Suprapubic skin (tissue), 4 donors: ENCODE results near the gene MC2R. TPM values are rescaled to one million over a fixed set of nuclear protein-coding genes. Genes with fewer than 3 reads are reported as not detected.

Experiments
- DNase-seq, 2 donors: peaks; one replicate each; pipeline ENCODE4 v3.0.0-alpha.2; 2019; ENCODE audit warnings: low spot score in 2 of 2
- H3K27ac ChIP-seq: fragments of 200-600 bp; sonication (generic); one replicate; pipeline ENCODE4 v1.5.1; 2019
- H3K27me3 ChIP-seq: fragments of 200-600 bp; sonication (generic); one replicate; pipeline ENCODE4 v1.5.1; 2019
- H3K36me3 ChIP-seq: fragments of 200-600 bp; sonication (generic); one replicate; pipeline ENCODE4 v1.5.1; 2019
- H3K4me1 ChIP-seq: fragments of 200-600 bp; sonication (generic); one replicate; pipeline ENCODE4 v1.5.1; 2019
- H3K4me3 ChIP-seq: fragments of 200-600 bp; sonication (generic); one replicate; pipeline ENCODE4 v1.5.1; 2019; ENCODE audit warnings: mild to moderate bottlenecking
- H3K9me3 ChIP-seq: fragments of 200-600 bp; sonication (generic); one replicate; pipeline ENCODE4 v1.5.1; 2019
- CTCF ChIP-seq, 2 donors: fragments of 200-600 bp in 1 of 2; fragments of 450-650 bp in 1 of 2; sonication (generic) in 1 of 2; IDR thresholded peaks; one replicate each; pipeline ENCODE4 v1.5.1; 2016 to 2019; ENCODE audit warnings: antibody characterized with exemption in 2 of 2, mild to moderate bottlenecking in 1 of 2, moderate library complexity in 1 of 2
- EP300 ChIP-seq: sonication (generic); formaldehyde crosslinking; IDR thresholded peaks from one replicate; pipeline ENCODE4 v1.6.1; 2017; ENCODE audit warnings: antibody characterized with exemption
- POLR2A ChIP-seq, 2 donors: fragments of 450-650 bp; IDR thresholded peaks; one replicate each; pipeline ENCODE4 v1.6.1; 2017; ENCODE audit warnings: antibody characterized with exemption in 2 of 2, mild to moderate bottlenecking in 2 of 2, moderate library complexity in 2 of 2
- POLR2AphosphoS5 ChIP-seq, 3 donors: sonication (generic); formaldehyde crosslinking; IDR thresholded peaks; one replicate each; pipeline ENCODE4 v1.6.1; 2017; ENCODE audit warnings: antibody characterized with exemption in 3 of 3
- WGBS: methylation state at CpG from one replicate; pipeline ENCODE4 v1.1.5; 2018; 5-methylcytosine and 5-hydroxymethylcytosine counted together
- total RNA-seq, 4 donors: library from RNA; depleted of rRNA; stranded (reverse); fragments of >200 nt; gene quantifications; one replicate each; pipeline ENCODE4 v1.1.0, GENCODE V29; 2016

MC2R gene
- total RNA-seq, 4 donors from 2014 or later = not detected

- no peak overlapping the region for H3K4me3 ChIP-seq
- H3K27me3 ChIP-seq = no peaks in the 10 kb centered on the region
- no peak for DNase-seq
- WGBS = 91% methylated on average over 4 of the region's 4 CpGs
- peaks cover 10% of the 10 kb centered on the region for H3K9me3 ChIP-seq
- no peaks in the 10 kb centered on the region for H3K4me1 ChIP-seq
- no peak for TF ChIP-seq POLR2AphosphoS5 (IDR thresholded peaks at IDR 0.05)
- TF ChIP-seq POLR2A (IDR thresholded peaks at IDR 0.05) = no peak
- TF ChIP-seq CTCF (IDR thresholded peaks at IDR 0.05) = no peak
- TF ChIP-seq EP300 = no peak
- H3K36me3 ChIP-seq = no peaks in the 10 kb centered on the region
- no peak overlapping the region for H3K27ac ChIP-seq
These were observed 65.5 kb downstream of the MC2R start for GRCh38 chr18:13849791-13850190.

- 86% methylated on average over 19 of the region's 22 CpGs for WGBS
- H3K4me3 ChIP-seq = no peak overlapping the region
- no peak for DNase-seq
- peaks cover 23% of the 10 kb centered on the region for H3K27me3 ChIP-seq
- H3K27ac ChIP-seq = no peak overlapping the region
- no peaks in the 10 kb centered on the region for H3K4me1 ChIP-seq
- TF ChIP-seq POLR2AphosphoS5 (IDR thresholded peaks at IDR 0.05) (no peak), CTCF (IDR thresholded peaks at IDR 0.05) (no peak)
- H3K9me3 ChIP-seq = no peaks in the 10 kb centered on the region
- no peaks in the 10 kb centered on the region for H3K36me3 ChIP-seq
These were observed 78.8 kb downstream of the MC2R start for GRCh38 chr18:13836559-13836958.

GRCh38 chr18:13835202-13835601 lies 80.1 kb downstream of the MC2R start:
- Histone ChIP-seq H3K36me3 (no peaks in the 10 kb centered on the region), H3K27me3 (peaks cover 28% of the 10 kb centered on the region), H3K9me3 (no peaks in the 10 kb centered on the region), H3K27ac (no peak overlapping the region), H3K4me3 (no peak overlapping the region), H3K4me1 (no peaks in the 10 kb centered on the region)
- TF ChIP-seq POLR2AphosphoS5 (IDR thresholded peaks at IDR 0.05) (no peak), POLR2A (IDR thresholded peaks at IDR 0.05) (no peak), EP300 (no peak), CTCF (IDR thresholded peaks at IDR 0.05) (no peak)
- WGBS = 70% methylated on average over 6 of the region's 6 CpGs
- no peak for DNase-seq

GRCh38 chr18:13834496-13835015 lies 80.8 kb downstream of the MC2R start:
- Histone ChIP-seq H3K36me3 (no peaks in the 10 kb centered on the region), H3K4me3 (no peak overlapping the region), H3K27me3 (peaks cover 28% of the 10 kb centered on the region), H3K9me3 (no peaks in the 10 kb centered on the region), H3K4me1 (no peaks in the 10 kb centered on the region), H3K27ac (no peak overlapping the region)
- TF ChIP-seq CTCF (IDR thresholded peaks at IDR 0.05) (no peak), EP300 (no peak), POLR2A (IDR thresholded peaks at IDR 0.05) (no peak), POLR2AphosphoS5 (IDR thresholded peaks at IDR 0.05) (no peak)
- 45% methylated on average over 8 of the region's 8 CpGs for WGBS
- DNase-seq = no peak

Other genes with a start within 250 kb of the MC2R start
- gene FAM210A, start 189.0 kb downstream of the MC2R start, total RNA-seq = 1 to 10 TPM; 6.8 to 9.5 (median 8.4) TPM
- 10 to 100 TPM; 18.1 to 29.1 (median 23.7) TPM for gene RNMT, start 188.9 kb downstream of the MC2R start, total RNA-seq
- under 1 TPM in 1 of 4 donors, not detected in 3; 0.26 TPM for gene MC5R, start 91.4 kb downstream of the MC2R start, total RNA-seq
- 1 to 10 TPM; 1.7 to 5.8 (median 3.7) TPM for gene ZNF519, start 216.9 kb upstream of the MC2R start, total RNA-seq